A673 (cell line): ENCODE measurements around the gene ATG9B. TPM values are rescaled to one million over a fixed set of nuclear protein-coding genes. Genes with fewer than 3 reads are reported as not detected.

Experiments
- BruUV-seq: library from RNA; stranded (reverse); fragments of 400-500 nt; replicated peaks from 2 replicates; lab custom pipeline; 2021; lab: Mats Ljungman, UMichigan
- CTCF ChIA-PET: fragments of 300-600 bp; sonication (Branson Sonifier 250); formaldehyde crosslinking; loops from one replicate; lab custom pipeline; 2022; ENCODE audit warnings: antibody characterized with exemption; lab: Charles Lee
- POLR2A ChIA-PET: fragments of 300-600 bp; sonication (Branson Sonifier 250); formaldehyde crosslinking; loops from one replicate; lab custom pipeline; 2022; ENCODE audit warnings: antibody characterized with exemption; ENCODE audit not compliant: low non-redundant PET; lab: Charles Lee
- DNase-seq: peaks from one replicate; pipeline ENCODE4 v3.0.0-alpha.2; 2015; ENCODE audit warnings: low spot score
- H3K27ac ChIP-seq: fragments of 200-600 bp; sonication (generic); 2 replicates; pipeline ENCODE4 v1.5.1; 2016; ENCODE audit warnings: mixed run types, low read depth, mild to moderate bottlenecking, mixed read lengths, antibody characterized with exemption, low read length; ENCODE audit not compliant: poor library complexity, severe bottlenecking
- H3K27me3 ChIP-seq: fragments of 200-600 bp; sonication (generic); replicated peaks from 2 replicates; pipeline ENCODE4 v1.6.1; 2017; ENCODE audit warnings: mixed run types, low read depth, mild to moderate bottlenecking, mixed read lengths, antibody characterized with exemption, low read length; ENCODE audit not compliant: insufficient read depth, poor library complexity
- H3K36me3 ChIP-seq: fragments of 200-600 bp; sonication (generic); 2 replicates; pipeline ENCODE4 v1.6.1; 2016; ENCODE audit warnings: mixed run types, mild to moderate bottlenecking, mixed read lengths, antibody characterized with exemption, low read length; ENCODE audit not compliant: insufficient read depth, poor library complexity, severe bottlenecking
- H3K4me1 ChIP-seq: fragments of 200-600 bp; sonication (generic); 2 replicates; pipeline ENCODE4 v1.6.1; 2017; ENCODE audit warnings: mixed run types, mild to moderate bottlenecking, mixed read lengths, antibody characterized with exemption, low read length; ENCODE audit not compliant: insufficient read depth, poor library complexity, severe bottlenecking
- H3K4me3 ChIP-seq: fragments of 200-600 bp; sonication (generic); 2 replicates; pipeline ENCODE4 v1.5.1; 2016; ENCODE audit warnings: low read depth, mixed run types, mild to moderate bottlenecking, mixed read lengths, low read length; ENCODE audit not compliant: poor library complexity, severe bottlenecking
- H3K9me3 ChIP-seq: fragments of 200-600 bp; sonication (generic); 2 replicates; pipeline ENCODE4 v1.6.1; 2016; ENCODE audit warnings: mixed run types, low read depth, mild to moderate bottlenecking, mixed read lengths, antibody characterized with exemption, low read length; ENCODE audit not compliant: poor library complexity, severe bottlenecking
- EZH2 ChIP-seq: fragments of 200-600 bp; sonication (generic); IDR thresholded peaks from 2 replicates; pipeline ENCODE4 v1.6.1; 2017; ENCODE audit warnings: borderline replicate concordance, low read depth, mild to moderate bottlenecking, mixed read lengths, antibody characterized with exemption, low read length; ENCODE audit not compliant: poor library complexity, severe bottlenecking
- intact Hi-C: fragments of 100-400 bp; cut with micrococcal nuclease; formaldehyde crosslinking; loops from one replicate; pipeline ENCODE4 v1.10.0; 2022; ENCODE audit not compliant: unreplicated experiment
- total RNA-seq: library from RNA; stranded (reverse); gene quantifications from 2 replicates; pipeline ENCODE4 v1.2.3, GENCODE V29; 2021
- TF ChIP-seq, protein P1 (sequence below): fragments of 300-800, 200-600 bp; sonication (generic); conservative IDR thresholded peaks from 2 replicates; pipeline ENCODE4 v1.5.1; 2017; ENCODE audit warnings: low read depth, mild to moderate bottlenecking, antibody characterized with exemption, low read length, moderate library complexity, mixed read lengths

ATG9B gene
- total RNA-seq, 1 experiment from 2014 or later = 1.9 TPM

DNA sequence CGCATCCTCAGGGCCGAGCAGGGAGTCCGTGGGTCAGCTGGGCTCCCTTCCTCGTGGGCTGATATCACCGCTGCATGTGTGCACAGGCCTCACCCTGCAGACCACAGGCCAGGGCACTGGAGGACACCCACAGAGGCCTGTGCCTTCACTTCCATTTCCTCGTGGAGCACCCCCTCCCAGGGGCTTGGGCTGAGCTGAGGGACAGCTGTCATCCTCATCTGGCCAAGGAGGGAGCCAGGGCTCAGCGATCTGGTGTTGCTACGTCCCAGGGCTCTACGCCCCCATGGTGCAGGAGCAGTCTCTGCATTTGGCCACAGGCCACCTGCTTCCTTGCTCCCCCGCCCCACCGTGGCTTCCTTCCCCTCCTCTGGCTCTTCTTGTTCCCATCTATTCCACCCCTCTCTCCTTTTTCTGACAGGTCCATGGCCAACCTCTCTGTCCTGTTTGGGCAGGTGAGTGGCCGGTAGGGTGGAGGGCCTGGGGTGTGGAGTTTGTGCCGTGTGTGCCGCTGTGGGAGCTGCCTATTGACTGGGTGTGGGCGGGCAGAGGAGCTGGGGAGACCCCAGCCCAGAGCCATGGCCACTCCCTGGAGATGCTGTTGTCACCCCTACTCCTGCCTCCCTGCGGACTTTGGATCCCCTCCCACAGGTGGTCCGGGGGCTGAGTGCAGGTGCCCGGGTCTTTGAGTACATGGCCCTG is 15.7 kb upstream of the ATG9B start:
- POLR2A ChIA-PET = no interaction called here
- Histone ChIP-seq H3K4me1 (peaks cover 9% of the 10 kb centered on the region), H3K4me3 (no peak overlapping the region), H3K27ac (no peak overlapping the region), H3K36me3 (no peaks in the 10 kb centered on the region), H3K27me3 (no peaks in the 10 kb centered on the region), H3K9me3 (no peaks in the 10 kb centered on the region)
- intact Hi-C loops = no loop called here
- no peak for DNase-seq
- CTCF ChIA-PET = no interaction called here
- TF ChIP-seq, protein P1, sequence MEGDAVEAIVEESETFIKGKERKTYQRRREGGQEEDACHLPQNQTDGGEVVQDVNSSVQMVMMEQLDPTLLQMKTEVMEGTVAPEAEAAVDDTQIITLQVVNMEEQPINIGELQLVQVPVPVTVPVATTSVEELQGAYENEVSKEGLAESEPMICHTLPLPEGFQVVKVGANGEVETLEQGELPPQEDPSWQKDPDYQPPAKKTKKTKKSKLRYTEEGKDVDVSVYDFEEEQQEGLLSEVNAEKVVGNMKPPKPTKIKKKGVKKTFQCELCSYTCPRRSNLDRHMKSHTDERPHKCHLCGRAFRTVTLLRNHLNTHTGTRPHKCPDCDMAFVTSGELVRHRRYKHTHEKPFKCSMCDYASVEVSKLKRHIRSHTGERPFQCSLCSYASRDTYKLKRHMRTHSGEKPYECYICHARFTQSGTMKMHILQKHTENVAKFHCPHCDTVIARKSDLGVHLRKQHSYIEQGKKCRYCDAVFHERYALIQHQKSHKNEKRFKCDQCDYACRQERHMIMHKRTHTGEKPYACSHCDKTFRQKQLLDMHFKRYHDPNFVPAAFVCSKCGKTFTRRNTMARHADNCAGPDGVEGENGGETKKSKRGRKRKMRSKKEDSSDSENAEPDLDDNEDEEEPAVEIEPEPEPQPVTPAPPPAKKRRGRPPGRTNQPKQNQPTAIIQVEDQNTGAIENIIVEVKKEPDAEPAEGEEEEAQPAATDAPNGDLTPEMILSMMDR = no peak
- TF ChIP-seq EZH2 = no peak
- no TSS peak for BruUV-seq

DNA sequence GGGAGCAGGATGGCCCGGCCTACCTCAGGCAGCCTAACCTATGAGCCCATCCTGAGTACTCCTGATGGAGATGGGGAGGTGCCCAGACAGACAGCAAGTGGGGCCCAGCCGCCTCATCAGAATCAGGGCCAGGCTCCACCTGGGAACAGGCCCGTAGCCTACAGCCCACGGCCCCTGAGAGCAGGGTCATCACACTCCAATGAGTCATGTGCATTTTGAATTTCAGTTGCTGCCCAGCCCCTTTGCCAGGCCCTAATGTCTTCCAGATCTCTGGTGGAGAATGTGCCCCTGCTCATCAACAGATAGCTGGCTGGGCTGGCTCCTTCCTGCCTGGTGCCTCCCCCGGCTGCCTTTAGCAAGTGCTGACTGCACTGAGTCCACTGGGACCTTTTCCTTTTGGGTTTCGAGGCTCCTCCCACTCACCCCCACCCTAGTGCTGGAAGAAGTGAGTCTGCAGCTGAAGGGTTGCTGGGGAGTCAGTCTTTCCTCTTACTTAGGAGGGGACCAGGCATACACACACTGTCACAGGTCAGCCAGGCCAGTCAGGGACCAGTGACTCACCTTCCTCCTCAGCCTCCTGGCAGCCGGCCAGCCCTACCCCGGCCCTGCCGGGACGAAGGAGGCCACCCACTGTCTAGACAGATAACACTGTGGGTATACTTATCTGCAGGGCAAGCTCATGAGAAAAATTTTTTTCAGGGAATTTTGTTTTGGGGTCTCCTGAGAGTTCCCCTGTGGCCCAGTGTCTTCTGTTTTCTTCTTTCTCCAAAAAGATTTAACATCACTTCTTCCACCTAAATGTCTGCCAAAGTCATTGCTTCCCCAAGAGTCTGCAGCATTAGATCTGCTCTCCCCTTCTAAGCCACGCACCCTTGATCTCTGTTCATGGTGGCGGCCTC is 14.9 kb upstream of the ATG9B start:
- DNase-seq = peak; percentile 74
- H3K27ac ChIP-seq = peak overlapping the region; percentile 28
- ChIA-PET CTCF (no interaction called here), POLR2A (no interaction called here)
- no peaks in the 10 kb centered on the region for H3K9me3 ChIP-seq
- no TSS peak for BruUV-seq
- peaks cover 4% of the 10 kb centered on the region for H3K36me3 ChIP-seq
- peaks cover 9% of the 10 kb centered on the region for H3K4me1 ChIP-seq
- H3K27me3 ChIP-seq = no peaks in the 10 kb centered on the region
- TF ChIP-seq EZH2 = no peak
- TF ChIP-seq, protein P1 = no peak
- no peak overlapping the region for H3K4me3 ChIP-seq
- intact Hi-C loops = no loop called here

DNA sequence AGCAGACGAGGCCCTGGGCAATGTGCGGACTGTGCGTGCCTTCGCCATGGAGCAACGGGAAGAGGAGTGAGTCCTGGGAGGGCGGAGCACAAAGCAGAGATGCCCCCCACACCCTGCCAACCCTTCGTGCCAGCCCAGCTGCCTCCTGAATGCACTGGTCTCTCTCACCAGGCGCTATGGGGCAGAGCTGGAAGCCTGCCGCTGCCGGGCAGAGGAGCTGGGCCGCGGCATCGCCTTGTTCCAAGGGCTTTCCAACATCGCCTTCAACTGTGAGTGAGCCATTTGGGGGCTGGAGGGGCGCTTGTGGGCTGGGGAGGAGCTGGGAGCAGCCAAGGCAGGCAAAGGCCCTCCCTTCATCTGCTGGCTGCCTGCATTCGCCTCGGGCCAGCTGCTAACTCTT is 11.6 kb upstream of the ATG9B start:
- no peaks in the 10 kb centered on the region for H3K27me3 ChIP-seq
- ChIA-PET POLR2A (no interaction called here), CTCF (no interaction called here)
- peaks cover 4% of the 10 kb centered on the region for H3K36me3 ChIP-seq
- no TSS peak for BruUV-seq
- intact Hi-C loops = no loop called here
- no peak overlapping the region for H3K27ac ChIP-seq
- no peak for DNase-seq
- H3K4me1 ChIP-seq = peaks cover 9% of the 10 kb centered on the region
- no peak overlapping the region for H3K4me3 ChIP-seq
- no peaks in the 10 kb centered on the region for H3K9me3 ChIP-seq
- TF ChIP-seq EZH2 = no peak
- TF ChIP-seq, protein P1 = no peak
